Activated naive CD8-positive, alpha-beta T cell treated with anti-CD3 and anti-CD28 coated beads, Interleukin-2, amount 50 U/mL, for 24 hours (primary cell): ENCODE results near the gene OTUD7B.
A peak's percentile ranks its signal among the peaks of the same experiment; 100 is the strongest.
"Not testable (repeated sequence)": the region's sequence is repeated elsewhere in the genome, so short reads cannot be mapped to it uniquely, and the experiment has no call there.

ENCODE experiments used
- ATAC-seq: fragments of 150-1000 bp; cut with Tn5 transposase; one replicate; pipeline ENCODE4 v1.10.0; 2021
- DNase-seq: peaks from one replicate; pipeline ENCODE4 v3.0.0; 2021
- H3K27ac Mint-ChIP-seq: one replicate; pipeline ENCODE4 v1.8.0; 2021; ENCODE audit warnings: mild to moderate bottlenecking, mixed read lengths
- H3K27me3 Mint-ChIP-seq: one replicate; pipeline ENCODE4 v1.8.0; 2021; ENCODE audit warnings: mixed read lengths
- H3K36me3 Mint-ChIP-seq: one replicate; pipeline ENCODE4 v1.8.0; 2021; ENCODE audit warnings: low read depth, mixed read lengths
- H3K4me1 Mint-ChIP-seq: one replicate; pipeline ENCODE4 v1.8.0; 2021; ENCODE audit warnings: mixed read lengths
- H3K4me3 Mint-ChIP-seq: one replicate; pipeline ENCODE4 v1.8.0; 2021; ENCODE audit warnings: mild to moderate bottlenecking, moderate library complexity, mixed read lengths
- H3K9me3 Mint-ChIP-seq: one replicate; pipeline ENCODE4 v1.8.0; 2021; ENCODE audit warnings: mixed read lengths

Gene OTUD7B

DNA sequence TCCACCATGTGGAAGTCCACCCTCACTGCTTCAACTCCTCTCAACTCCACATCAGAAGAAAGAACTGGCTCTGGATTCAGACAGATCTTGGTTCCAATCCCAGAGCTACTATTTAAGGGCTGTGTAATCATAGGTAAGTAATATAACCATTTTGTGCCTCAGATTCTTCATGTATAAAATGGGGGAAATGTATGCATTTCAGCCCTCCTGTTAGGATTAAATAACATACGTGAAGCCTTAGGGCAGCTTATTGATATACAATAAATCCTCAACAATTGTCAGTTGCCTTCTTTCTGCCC lies 23.3 kb downstream of the OTUD7B start:
- no peak overlapping the region for H3K27ac Mint-ChIP-seq
- DNase-seq (no peak), ATAC-seq (no peak)
- no peak overlapping the region for H3K4me3 Mint-ChIP-seq
- H3K4me1 Mint-ChIP-seq: peaks cover 3% of the 10 kb centered on the region
- H3K9me3 Mint-ChIP-seq: no peaks in the 10 kb centered on the region
- peaks cover 18% of the 10 kb centered on the region for H3K36me3 Mint-ChIP-seq
- H3K27me3 Mint-ChIP-seq: no peaks in the 10 kb centered on the region

DNA sequence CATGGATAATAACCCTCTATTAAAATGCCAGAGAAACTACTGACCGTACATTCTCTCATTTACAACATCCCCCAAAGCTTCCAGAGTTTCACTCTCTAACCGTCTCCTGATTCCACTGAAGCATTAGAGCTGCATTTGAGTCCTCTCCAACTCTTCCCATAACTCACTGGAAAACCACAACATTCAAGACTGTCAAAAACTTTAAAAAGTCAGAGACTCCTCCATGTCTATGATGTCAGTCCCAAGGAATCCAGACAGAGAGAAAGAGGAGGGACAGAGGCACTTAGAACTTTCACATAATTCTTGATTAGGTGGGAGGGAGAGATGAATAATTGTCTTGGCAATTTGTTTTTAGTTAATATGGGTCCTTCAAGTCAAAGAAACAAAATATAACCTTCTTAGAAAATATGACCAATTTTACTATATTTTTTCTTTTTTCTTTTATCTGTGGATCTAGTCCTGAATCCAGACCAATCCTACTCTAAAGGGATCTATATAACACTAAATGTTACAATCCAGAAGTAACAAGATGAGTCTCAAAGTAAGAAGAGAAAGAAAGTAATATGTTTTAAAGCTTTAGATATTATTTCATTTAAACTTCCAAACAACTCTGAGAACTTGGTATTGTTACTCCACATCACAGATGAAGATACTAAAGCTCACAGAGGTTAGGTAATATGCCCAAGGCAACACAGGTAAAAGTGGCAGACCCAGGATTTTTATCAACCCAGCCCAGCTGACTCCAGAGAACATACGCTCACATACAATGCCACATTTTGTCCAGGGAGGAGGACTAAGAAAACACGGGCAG lies 23.8 kb downstream of the OTUD7B start:
- ATAC-seq (no peak), DNase-seq (no peak)
- H3K9me3 Mint-ChIP-seq: no peaks in the 10 kb centered on the region
- H3K27ac Mint-ChIP-seq: no peak overlapping the region
- peaks cover 6% of the 10 kb centered on the region for H3K4me1 Mint-ChIP-seq
- H3K27me3 Mint-ChIP-seq: no peaks in the 10 kb centered on the region
- H3K36me3 Mint-ChIP-seq: peaks cover 17% of the 10 kb centered on the region
- H3K4me3 Mint-ChIP-seq: no peak overlapping the region

DNA sequence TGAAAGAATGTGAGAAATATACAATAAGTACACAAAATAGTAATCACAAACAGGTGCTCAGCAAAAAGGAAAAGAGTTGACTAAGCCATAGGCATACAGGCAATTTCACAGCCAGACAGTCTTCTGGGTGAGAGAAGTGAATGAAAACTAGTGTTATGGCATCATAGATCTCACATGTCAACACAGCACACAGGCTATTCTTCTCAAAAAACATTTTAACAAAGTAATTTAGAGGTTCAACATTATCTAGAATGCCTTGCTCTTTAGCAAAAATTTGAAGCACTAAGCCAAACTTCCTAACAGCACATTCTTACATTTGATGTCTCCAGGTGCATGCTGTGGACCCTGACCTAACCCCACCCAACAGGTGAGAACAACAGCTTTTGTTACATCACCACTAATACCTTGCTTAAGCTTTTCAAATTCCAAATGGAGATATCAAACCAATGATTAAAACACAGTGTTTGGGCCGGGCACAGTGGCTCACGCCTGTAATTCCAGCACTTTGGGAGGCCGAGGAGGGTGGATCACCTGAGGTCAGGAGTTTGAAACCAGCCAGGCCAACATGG lies 30.5 kb downstream of the OTUD7B start:
- ATAC-seq (no peak), DNase-seq (no peak)
- Mint-ChIP-seq H3K27ac (peak overlapping the region; percentile 41), H3K36me3 (peaks cover 27% of the 10 kb centered on the region), H3K4me1 (peaks cover 40% of the 10 kb centered on the region), H3K4me3 (no peak overlapping the region), H3K27me3 (peaks cover 2% of the 10 kb centered on the region), H3K9me3 (no peaks in the 10 kb centered on the region)

DNA sequence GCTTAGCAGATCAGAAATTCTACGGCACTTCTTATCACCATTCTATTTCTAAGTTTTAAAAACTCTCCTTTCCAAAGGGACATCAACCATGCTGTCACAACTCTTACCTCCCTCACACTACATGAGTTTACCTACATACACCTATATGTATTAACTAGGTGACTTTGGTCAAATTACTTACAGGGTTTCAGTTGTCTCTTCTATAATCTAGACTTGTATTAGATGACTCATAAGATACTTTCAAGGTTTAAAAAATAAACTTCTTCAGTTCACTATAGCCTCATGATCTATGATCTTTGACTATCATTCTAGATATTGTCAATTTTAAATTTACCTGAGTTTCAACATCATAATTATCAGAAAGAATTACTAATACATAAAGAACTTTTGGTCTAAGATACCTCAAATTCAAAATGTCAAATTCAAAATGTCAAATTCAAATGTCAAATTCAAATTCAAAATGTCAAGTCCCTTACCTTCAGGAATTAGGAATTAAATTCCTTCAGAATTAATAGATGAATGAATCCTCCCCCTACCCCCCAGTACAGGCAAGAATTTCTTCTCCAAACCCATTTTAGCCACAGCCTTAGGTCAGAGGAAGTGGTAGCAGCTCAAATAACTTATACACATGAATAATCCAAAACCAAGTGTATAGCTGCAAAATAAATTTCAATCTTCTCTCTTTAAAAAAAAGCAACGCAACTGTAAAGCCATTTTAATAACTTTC lies 31.1 kb downstream of the OTUD7B start:
- Mint-ChIP-seq H3K36me3 (peaks cover 30% of the 10 kb centered on the region), H3K4me3 (peak overlapping the region; percentile 12), H3K27ac (peak overlapping the region; percentile 41), H3K4me1 (peaks cover 40% of the 10 kb centered on the region), H3K27me3 (peaks cover 2% of the 10 kb centered on the region), H3K9me3 (no peaks in the 10 kb centered on the region)
- ATAC-seq (peak; percentile 66), DNase-seq (no peak)

DNA sequence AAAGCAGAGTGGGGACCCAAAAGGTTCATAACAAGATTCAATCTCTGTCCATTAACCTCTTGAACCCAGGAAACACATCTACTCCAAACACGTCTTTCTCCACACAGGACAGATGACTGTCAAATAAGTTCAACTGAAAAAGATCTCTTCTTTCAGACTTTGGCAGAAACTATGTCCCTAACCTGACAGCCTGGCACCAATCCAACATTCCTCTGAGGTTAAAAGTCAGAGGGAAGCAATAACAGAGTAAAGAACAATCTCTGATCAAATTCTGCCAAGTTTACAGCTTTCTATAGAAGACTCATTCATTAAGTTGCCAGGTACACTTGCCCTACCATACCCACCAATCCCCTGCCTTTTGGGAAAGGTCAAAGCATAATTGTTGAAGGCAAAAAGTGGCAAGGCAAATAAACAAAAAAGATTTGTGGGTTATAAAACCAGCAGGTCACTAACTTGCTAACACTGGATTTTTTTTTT lies 31.9 kb downstream of the OTUD7B start:
- DNase-seq (no peak), ATAC-seq (no peak)
- Mint-ChIP-seq H3K27me3 (peaks cover 2% of the 10 kb centered on the region), H3K4me3 (no peak overlapping the region), H3K36me3 (peaks cover 33% of the 10 kb centered on the region), H3K27ac (peak overlapping the region; percentile 41), H3K9me3 (no peaks in the 10 kb centered on the region), H3K4me1 (peaks cover 40% of the 10 kb centered on the region)

DNA sequence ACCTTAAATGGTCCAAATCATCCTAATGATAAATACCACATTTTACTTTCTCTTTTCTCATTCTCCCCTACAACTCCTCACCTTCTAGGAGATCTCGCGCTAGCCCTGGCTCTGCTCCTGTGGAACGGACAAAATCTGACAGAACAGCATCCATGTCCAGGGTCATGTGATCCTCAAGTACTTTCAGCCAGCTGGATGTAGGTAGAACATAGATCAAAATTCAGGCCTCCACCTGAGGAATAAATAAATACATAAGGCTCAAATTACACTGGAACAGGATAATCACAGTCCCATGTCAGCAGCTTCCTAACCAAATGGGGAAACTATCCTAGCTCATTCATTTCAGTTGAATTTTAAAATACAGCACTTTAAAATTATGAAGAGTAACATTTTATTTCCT lies 33.2 kb downstream of the OTUD7B start:
- H3K4me1 Mint-ChIP-seq: peaks cover 40% of the 10 kb centered on the region
- peaks cover 2% of the 10 kb centered on the region for H3K27me3 Mint-ChIP-seq
- H3K4me3 Mint-ChIP-seq: no peak overlapping the region

DNA sequence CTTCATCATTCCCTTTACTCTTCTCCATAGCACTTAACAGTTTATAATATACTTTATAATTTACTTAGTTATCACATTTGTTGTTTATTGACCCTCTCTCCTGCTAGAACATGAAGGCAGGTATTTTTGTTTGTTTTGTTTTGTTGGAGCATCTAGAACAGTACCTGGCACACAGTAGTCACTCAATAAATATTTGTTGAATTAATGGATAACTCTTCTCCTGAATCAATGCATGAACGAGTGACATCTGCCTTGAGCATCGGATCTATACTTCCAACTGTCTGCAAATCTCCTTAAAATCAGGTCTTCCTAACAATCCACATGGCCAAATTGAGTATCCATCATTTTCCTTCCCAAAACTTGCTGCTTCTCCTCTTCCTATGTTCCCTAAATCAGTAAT lies 38.0 kb downstream of the OTUD7B start:
- no peaks in the 10 kb centered on the region for H3K9me3 Mint-ChIP-seq
- ATAC-seq (no peak), DNase-seq (no peak)
- peaks cover 53% of the 10 kb centered on the region for H3K36me3 Mint-ChIP-seq
- peaks cover 6% of the 10 kb centered on the region for H3K4me1 Mint-ChIP-seq
- H3K4me3 Mint-ChIP-seq: no peak overlapping the region
- H3K27me3 Mint-ChIP-seq: peaks cover 2% of the 10 kb centered on the region
- no peak overlapping the region for H3K27ac Mint-ChIP-seq

More for the DNA sequence above, 33.2 kb downstream of the OTUD7B start:
- H3K9me3 Mint-ChIP-seq: no peaks in the 10 kb centered on the region
- no peak overlapping the region for H3K27ac Mint-ChIP-seq
- H3K36me3 Mint-ChIP-seq: peaks cover 40% of the 10 kb centered on the region
- DNase-seq: no peak
- ATAC-seq: no peak

DNA sequence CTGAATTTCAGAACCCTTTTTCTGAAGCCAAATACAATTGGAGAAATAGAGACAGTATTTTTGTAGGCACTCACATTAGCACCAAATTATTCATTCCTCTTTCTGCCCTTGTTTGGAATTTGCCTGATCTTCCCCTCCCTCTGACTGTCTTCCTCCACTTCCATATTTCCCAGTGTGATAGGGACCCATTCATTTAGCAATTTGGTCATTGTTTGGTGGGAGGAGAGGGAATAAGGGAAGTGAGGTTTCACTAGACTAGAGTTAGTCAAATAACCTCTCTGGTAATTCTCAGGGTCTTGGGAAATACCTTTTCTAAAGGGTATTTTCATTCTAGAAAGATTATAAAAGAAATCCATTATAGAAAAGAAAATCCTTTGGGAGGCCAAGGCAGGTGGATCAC lies 42.9 kb downstream of the OTUD7B start:
- peaks cover 46% of the 10 kb centered on the region for H3K36me3 Mint-ChIP-seq

DNA sequence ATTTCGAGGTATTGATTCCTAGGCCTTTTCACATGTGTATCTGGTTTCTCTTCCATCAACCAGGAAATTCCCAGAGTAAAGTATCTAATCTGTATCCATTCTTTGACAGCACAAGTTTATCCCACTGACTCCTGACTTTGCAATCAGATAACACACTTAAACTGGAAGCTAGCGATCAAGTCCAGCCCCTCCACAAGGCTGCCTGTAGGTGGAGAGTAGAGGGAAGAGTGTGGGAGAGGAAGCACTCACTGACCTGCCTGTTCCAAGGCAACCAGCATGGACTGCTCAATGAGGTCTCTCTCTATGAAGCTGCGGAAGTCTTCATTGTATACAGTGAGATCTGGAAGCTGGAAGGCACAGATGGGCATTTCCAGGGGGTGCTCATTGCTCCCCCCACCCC lies 43.5 kb downstream of the OTUD7B start:
- Mint-ChIP-seq H3K27me3 (no peaks in the 10 kb centered on the region), H3K4me3 (no peak overlapping the region), H3K36me3 (peaks cover 41% of the 10 kb centered on the region), H3K27ac (no peak overlapping the region), H3K4me1 (peaks cover 6% of the 10 kb centered on the region), H3K9me3 (no peaks in the 10 kb centered on the region)
- ATAC-seq (no peak), DNase-seq (no peak)

More for the DNA sequence above, 42.9 kb downstream of the OTUD7B start:
- no peak overlapping the region for H3K4me3 Mint-ChIP-seq
- H3K27ac Mint-ChIP-seq: no peak overlapping the region
- H3K27me3 Mint-ChIP-seq: no peaks in the 10 kb centered on the region
- no peaks in the 10 kb centered on the region for H3K9me3 Mint-ChIP-seq
- no peak for ATAC-seq
- no peak for DNase-seq
- H3K4me1 Mint-ChIP-seq: no peaks in the 10 kb centered on the region

DNA sequence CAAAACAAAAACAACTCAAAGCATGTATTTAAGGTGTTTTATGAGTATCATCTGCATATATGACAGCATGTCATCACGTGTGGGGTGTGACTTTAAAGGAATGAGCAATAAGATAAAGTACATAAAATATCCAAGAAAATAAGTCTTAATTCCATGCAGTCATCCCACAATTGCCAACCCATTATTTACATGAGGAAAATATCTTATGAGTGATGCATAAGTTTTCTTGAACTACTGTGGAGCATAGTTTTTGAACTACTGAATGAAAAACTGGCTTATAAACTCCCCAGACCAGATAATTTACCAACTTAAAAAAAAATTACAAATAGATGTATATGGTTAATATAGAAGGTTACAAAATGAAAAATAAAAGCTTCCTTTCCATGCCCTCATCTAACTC lies 44.1 kb downstream of the OTUD7B start:
- Mint-ChIP-seq H3K9me3 (no peaks in the 10 kb centered on the region), H3K27me3 (no peaks in the 10 kb centered on the region), H3K36me3 (peaks cover 41% of the 10 kb centered on the region), H3K4me3 (no peak overlapping the region), H3K27ac (no peak overlapping the region), H3K4me1 (peaks cover 11% of the 10 kb centered on the region)
- no peak for ATAC-seq
- no peak for DNase-seq

DNA sequence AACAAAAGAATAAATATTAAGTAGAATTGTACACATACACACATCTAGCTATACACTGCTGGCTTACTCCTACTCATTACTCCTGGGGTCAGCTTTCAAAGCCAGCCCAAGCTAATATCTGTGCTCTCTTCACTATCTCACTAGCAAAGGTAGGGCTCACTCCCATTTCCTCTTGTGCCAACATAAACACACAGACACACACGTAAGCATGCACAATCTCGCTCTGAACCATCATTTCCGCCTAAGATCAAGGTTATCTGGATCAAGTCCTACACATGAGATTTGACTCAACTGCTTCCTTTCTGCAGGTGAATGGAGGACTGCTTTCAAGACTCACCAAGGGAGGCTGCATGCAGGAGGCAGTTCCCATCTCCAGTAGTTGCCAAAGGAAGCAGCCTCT lies 45.1 kb downstream of the OTUD7B start:
- Mint-ChIP-seq H3K27me3 (no peaks in the 10 kb centered on the region), H3K9me3 (no peaks in the 10 kb centered on the region), H3K36me3 (peaks cover 42% of the 10 kb centered on the region), H3K27ac (no peak overlapping the region), H3K4me1 (peaks cover 11% of the 10 kb centered on the region), H3K4me3 (no peak overlapping the region)
- ATAC-seq: no peak
- DNase-seq: no peak

DNA sequence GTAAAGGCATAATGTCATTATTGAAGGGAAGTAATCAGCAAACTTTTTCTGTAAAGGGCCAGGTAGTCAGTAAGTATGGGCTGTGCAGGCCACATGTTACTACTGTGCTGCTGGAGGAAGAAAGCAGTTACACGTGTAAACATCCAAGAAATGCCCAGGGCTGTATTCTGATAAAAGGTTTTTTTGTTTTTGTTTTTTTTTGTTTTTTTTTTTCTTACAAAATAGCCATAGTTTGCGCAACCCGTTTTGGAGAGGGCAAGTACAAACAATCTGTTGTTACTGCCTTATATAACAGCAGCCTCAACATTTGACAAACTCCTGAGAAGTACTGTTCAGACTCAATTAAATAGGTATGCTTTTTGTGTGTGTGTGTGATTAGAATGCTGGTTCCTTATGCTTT lies 47.2 kb downstream of the OTUD7B start:
- Mint-ChIP-seq H3K4me1 (peaks cover 11% of the 10 kb centered on the region), H3K27me3 (no peaks in the 10 kb centered on the region), H3K9me3 (no peaks in the 10 kb centered on the region), H3K27ac (no peak overlapping the region), H3K4me3 (no peak overlapping the region), H3K36me3 (peaks cover 51% of the 10 kb centered on the region)
- ATAC-seq (no peak), DNase-seq (no peak)

DNA sequence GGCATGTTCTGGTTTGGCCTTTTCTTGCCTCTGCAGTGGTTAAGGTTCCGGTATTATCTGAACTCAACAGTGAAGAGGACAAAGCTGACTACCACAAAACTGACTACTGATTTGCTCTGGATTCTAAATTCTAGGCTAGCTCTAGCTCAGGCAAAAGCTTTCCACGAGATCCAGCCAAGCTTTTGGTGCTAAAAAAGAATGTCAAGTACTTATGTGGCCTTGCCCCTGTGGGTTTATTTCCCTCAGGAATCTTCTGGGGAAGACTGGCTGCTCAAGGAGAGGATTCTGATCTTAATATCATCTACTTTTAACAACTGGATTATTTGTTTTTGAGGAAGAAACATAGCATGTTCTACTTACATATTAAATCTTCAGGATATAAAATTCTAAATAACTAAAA lies 47.8 kb downstream of the OTUD7B start:
- H3K36me3 Mint-ChIP-seq: peaks cover 52% of the 10 kb centered on the region
- no peak overlapping the region for H3K4me3 Mint-ChIP-seq
- no peaks in the 10 kb centered on the region for H3K9me3 Mint-ChIP-seq
- DNase-seq: no peak
- H3K4me1 Mint-ChIP-seq: peaks cover 11% of the 10 kb centered on the region
- ATAC-seq: no peak
- peak overlapping the region; percentile 37 for H3K27ac Mint-ChIP-seq
- no peaks in the 10 kb centered on the region for H3K27me3 Mint-ChIP-seq

DNA sequence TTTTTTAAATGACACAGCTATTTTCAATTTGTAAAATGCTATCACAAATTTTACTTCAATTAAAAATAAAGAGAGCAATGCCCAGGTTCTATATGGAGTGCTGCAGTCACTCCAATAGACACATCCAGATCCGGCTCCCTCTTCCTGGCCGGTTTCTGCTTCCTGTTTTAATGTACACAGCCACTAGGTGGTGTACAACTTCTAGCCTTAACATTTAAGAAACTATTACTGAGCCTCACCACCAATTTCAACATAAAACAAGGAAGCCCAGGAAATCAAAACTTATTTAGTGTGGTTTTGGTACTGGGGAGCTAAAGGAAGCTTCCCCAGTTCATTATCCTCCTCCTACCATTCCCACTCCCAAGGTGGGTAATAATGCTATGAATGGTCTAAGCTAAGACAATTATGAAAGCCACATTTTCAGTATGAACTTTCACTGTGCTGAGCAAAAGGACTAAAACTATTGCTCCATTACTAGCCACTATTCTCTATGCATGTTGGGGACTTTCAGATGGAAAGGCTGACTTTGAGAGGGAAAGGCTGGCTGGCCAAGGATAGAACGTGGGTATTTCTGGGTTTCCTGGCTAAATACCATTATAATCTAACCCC lies 48.4 kb downstream of the OTUD7B start:
- no peak overlapping the region for H3K4me3 Mint-ChIP-seq
- no peaks in the 10 kb centered on the region for H3K27me3 Mint-ChIP-seq
- no peaks in the 10 kb centered on the region for H3K9me3 Mint-ChIP-seq
- H3K27ac Mint-ChIP-seq: no peak overlapping the region
- peaks cover 11% of the 10 kb centered on the region for H3K4me1 Mint-ChIP-seq
- ATAC-seq: peak; percentile 61
- peaks cover 51% of the 10 kb centered on the region for H3K36me3 Mint-ChIP-seq
- DNase-seq: peak; percentile 16

DNA sequence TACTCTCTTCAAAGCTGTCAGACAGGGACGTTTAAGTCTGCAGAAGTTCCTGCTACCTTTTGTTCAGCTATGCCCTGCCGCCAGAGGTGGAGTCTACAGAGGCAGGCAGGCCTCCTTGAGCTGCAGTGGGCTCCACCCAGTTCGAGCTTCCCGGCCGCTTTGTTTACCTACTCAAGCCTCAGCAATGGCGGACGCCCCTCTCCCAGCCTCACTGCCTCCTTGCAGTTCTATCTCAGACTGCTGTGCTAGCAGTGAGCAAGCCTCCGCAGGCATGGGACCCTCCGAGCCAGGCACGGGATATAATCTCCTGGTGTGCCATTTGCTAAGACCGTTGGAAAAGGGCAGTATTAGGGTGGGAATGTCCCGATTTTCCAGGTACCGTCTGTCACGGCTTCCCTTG lies 53.0 kb downstream of the OTUD7B start:
- Mint-ChIP-seq H3K4me1 (peaks cover 10% of the 10 kb centered on the region), H3K36me3 (peaks cover 62% of the 10 kb centered on the region)
- H3K4me3 Mint-ChIP-seq, H3K9me3 Mint-ChIP-seq, DNase-seq, ATAC-seq, H3K27ac Mint-ChIP-seq, H3K27me3 Mint-ChIP-seq: not testable (repeated sequence)
